IMR-90 (cell line): ENCODE data around the gene PXK.

Source experiments
- CEBPB ChIP-seq: IDR thresholded peaks from 2 replicates; pipeline ENCODE4 v1.6.1; 2012; ENCODE audit warnings: low read depth, low read length, improper control_type of control experiment
- CHD1 ChIP-seq: IDR thresholded peaks from 2 replicates; pipeline ENCODE4 v1.6.1; 2012; ENCODE audit warnings: low read depth, low read length, improper control_type of control experiment
- MAFK ChIP-seq: IDR thresholded peaks from 2 replicates; pipeline ENCODE4 v1.6.1; 2012; ENCODE audit warnings: low read depth, low read length, improper control_type of control experiment
- MAZ ChIP-seq: IDR thresholded peaks from 2 replicates; pipeline ENCODE4 v1.6.1; 2012; ENCODE audit warnings: low read depth, mild to moderate bottlenecking, low read length, improper control_type of control experiment, moderate library complexity, borderline replicate concordance
- NFE2L2 ChIP-seq: fragments of 150-350 bp; IDR thresholded peaks from 2 replicates; pipeline ENCODE4 v1.6.1; 2016; ENCODE audit warnings: low read depth, mild to moderate bottlenecking, low read length
- POLR2A ChIP-seq: IDR thresholded peaks from 2 replicates; pipeline ENCODE4 v1.6.1; 2012; ENCODE audit warnings: mild to moderate bottlenecking, low read depth, low read length
- RAD21 ChIP-seq: IDR thresholded peaks from 2 replicates; pipeline ENCODE4 v1.6.1; 2012; ENCODE audit warnings: low read length, improper control_type of control experiment
- RCOR1 ChIP-seq: IDR thresholded peaks from 2 replicates; pipeline ENCODE4 v1.6.1; 2012; ENCODE audit warnings: mild to moderate bottlenecking, low read length, improper control_type of control experiment; ENCODE audit not compliant: insufficient replicate concordance
- RFX5 ChIP-seq: IDR thresholded peaks from 2 replicates; pipeline ENCODE4 v1.8.0; 2012; ENCODE audit warnings: low read depth, mild to moderate bottlenecking, low read length, moderate library complexity
- SMC3 ChIP-seq: fragments of 150-350 bp; IDR thresholded peaks from 2 replicates; pipeline ENCODE4 v1.6.1; 2016; ENCODE audit warnings: low read depth, mild to moderate bottlenecking, antibody characterized with exemption, low read length, moderate library complexity
- TF ChIP-seq, protein P1 (sequence below): conservative IDR thresholded peaks from 2 replicates; pipeline ENCODE4 v1.5.1; 2012; ENCODE audit warnings: mild to moderate bottlenecking, low read depth, low read length, improper control_type of control experiment
- TF ChIP-seq, protein P2 (sequence below): fragments of 150-350 bp; IDR thresholded peaks from 2 replicates; pipeline ENCODE4 v1.6.1; 2017; ENCODE audit warnings: mild to moderate bottlenecking, antibody characterized with exemption, low read length, low read depth

DNA sequence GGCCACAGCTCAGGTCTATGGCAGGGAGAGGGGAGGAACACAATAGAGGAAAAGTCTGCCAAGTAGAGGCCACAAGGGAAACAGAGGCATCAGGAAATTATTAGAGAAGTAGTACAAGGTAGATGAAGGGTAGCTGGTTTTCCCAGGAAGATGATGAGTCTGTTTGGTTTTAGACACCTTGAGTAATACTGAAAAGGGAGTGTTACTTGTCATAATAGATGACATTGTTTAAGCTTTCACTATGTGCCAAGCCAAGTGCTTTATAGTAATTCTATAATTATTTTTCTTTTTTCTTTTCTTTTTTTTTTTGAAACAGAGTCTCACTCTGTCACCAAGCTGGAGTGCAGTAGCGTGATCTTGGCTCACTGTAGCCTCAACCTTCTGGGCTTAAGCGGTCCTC is 13.7 kb downstream of the PXK start:
- TF ChIP-seq, protein P1, sequence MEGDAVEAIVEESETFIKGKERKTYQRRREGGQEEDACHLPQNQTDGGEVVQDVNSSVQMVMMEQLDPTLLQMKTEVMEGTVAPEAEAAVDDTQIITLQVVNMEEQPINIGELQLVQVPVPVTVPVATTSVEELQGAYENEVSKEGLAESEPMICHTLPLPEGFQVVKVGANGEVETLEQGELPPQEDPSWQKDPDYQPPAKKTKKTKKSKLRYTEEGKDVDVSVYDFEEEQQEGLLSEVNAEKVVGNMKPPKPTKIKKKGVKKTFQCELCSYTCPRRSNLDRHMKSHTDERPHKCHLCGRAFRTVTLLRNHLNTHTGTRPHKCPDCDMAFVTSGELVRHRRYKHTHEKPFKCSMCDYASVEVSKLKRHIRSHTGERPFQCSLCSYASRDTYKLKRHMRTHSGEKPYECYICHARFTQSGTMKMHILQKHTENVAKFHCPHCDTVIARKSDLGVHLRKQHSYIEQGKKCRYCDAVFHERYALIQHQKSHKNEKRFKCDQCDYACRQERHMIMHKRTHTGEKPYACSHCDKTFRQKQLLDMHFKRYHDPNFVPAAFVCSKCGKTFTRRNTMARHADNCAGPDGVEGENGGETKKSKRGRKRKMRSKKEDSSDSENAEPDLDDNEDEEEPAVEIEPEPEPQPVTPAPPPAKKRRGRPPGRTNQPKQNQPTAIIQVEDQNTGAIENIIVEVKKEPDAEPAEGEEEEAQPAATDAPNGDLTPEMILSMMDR = no peak
- no peak for TF ChIP-seq RCOR1
- TF ChIP-seq, protein P2, sequence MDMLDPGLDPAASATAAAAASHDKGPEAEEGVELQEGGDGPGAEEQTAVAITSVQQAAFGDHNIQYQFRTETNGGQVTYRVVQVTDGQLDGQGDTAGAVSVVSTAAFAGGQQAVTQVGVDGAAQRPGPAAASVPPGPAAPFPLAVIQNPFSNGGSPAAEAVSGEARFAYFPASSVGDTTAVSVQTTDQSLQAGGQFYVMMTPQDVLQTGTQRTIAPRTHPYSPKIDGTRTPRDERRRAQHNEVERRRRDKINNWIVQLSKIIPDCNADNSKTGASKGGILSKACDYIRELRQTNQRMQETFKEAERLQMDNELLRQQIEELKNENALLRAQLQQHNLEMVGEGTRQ = no peak
- TF ChIP-seq POLR2A = no peak
- no peak for TF ChIP-seq SMC3
- TF ChIP-seq CEBPB = no peak
- TF ChIP-seq RAD21 = no peak
- no peak for TF ChIP-seq RFX5
- TF ChIP-seq NFE2L2 = no peak
- no peak for TF ChIP-seq MAFK
- no peak for TF ChIP-seq MAZ
- TF ChIP-seq CHD1 = no peak
